Tibial artery (tissue), 4 donors: ENCODE results near the gene RPS2.
"Not testable (repeated sequence)": the region's sequence is repeated elsewhere in the genome, so short reads cannot be mapped to it uniquely, and the experiment has no call there.

Source experiments
- DNase-seq, 2 donors: peaks; one replicate each; pipeline ENCODE4 v3.0.0-alpha.2; 2019
- H3K27ac ChIP-seq, 2 donors: fragments of 200-600 bp; sonication (generic) in 1 of 2; 1 replicate in 1 of 2; 2 replicates in 1 of 2; pipeline ENCODE4 v1.5.1; 2018 to 2019; ENCODE audit warnings: mild to moderate bottlenecking in 1 of 2
- H3K27me3 ChIP-seq, 2 donors: fragments of 200-600 bp; sonication (generic) in 1 of 2; one replicate each; pipeline versions ENCODE4 v1.5.1 to v1.6.0; 2016 to 2019
- H3K36me3 ChIP-seq, 3 donors: fragments of 200-600 bp; sonication (generic) in 2 of 3; one replicate each; pipeline ENCODE4 v1.5.1; 2016 to 2019; ENCODE audit warnings: mild to moderate bottlenecking in 2 of 3
- H3K4me1 ChIP-seq, 4 donors: fragments of 200-600 bp; sonication (generic) in 2 of 4; 1 replicate in 3 of 4; 2 replicates in 1 of 4; pipeline ENCODE4 v1.5.1; 2016 to 2019
- H3K4me3 ChIP-seq, 2 donors: fragments of 200-600 bp; sonication (generic) in 1 of 2; 1 replicate in 1 of 2; 2 replicates in 1 of 2; pipeline ENCODE4 v1.5.1; 2018 to 2019; ENCODE audit warnings: mild to moderate bottlenecking in 2 of 2
- H3K9me3 ChIP-seq, 3 donors: fragments of 200-600 bp; sonication (generic) in 1 of 3; one replicate each; pipeline ENCODE4 v1.5.1; 2016 to 2019
- intact Hi-C: fragments of 100-400 bp; cut with DNase I; formaldehyde crosslinking; loops from one replicate; pipeline ENCODE4 v1.15.0; 2023; ENCODE audit warnings: low total_unique reads
- TF ChIP-seq, protein P1 (sequence below), 2 experiments: fragments of 200-600 bp in 1 of 2; fragments of 450-650 bp in 1 of 2; IDR thresholded peaks; one replicate each; pipeline ENCODE4 v1.5.1; 2017 to 2019; ENCODE audit warnings: antibody characterized with exemption in 2 of 2, mild to moderate bottlenecking in 1 of 2, moderate library complexity in 1 of 2

RPS2 gene

DNA sequence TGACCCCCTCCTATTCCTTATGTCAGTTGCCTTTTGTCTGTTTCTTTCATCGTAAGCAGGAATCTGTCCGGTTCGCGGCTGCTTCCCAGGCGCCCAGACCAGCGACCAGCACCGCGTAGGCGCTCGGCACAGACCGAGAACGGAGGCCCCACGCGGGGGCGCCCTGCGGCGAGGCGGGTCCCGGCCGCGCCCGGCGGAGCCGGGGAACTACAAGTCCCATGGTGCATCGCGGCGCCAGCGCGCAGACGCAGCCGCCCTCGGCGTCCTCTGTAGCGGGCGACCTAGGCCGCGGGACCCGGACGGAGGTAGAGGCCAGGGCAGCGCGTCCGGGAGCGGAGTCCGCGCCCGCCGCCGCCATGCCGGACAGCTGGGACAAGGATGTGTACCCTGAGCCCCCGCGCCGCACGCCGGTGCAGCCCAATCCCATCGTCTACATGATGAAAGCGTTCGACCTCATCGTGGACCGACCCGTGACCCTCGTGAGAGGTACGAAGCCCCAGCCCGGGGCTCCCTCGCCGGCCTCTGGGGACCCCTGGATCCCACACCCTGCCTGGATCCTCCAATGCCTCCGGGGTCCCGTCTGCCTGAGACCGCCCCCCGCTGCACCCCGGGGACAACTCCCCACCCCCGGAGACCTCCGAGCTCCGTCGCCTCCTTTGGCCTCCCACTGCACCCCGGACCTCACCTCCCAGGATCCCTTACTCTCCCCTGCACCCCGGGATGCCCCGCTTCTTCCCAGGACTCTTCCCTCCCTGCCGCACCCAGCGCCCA lies 5.2 kb downstream of the RPS2 start, which contains the start of gene NDUFB10:
TSS of gene NDUFB10 (plus strand) at position 270 of the 771 bp plus-strand sequence. CDS start at position 357, 87 bp downstream.
- DNase-seq: peak; percentile 89 to 95

DNA sequence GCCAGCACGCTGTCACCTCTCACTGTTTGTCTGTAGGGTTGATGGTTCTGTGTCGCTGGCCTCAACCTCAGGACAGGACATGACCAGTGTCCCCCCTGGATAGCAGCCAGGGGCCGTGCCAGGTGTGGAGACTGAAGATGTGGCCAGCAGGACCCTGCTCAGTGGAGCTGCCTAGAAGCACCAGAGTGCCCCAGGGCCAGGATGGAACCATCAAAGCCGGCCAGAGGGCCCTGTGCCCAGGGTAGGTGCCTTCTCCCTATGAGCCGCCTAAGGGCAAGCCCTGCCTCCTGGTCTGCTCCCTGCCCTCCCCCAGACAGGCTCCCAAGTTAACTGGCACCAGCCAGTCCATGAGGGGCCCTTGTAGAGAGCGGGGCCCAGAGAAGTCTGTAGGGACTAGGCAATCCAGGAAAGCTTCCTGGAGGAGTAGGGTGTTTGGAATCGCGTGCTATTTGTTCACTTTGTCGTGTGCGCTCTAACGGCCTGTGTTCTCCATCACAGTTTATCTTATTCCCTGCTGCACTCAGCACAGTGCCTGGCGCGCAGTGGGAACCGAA lies 5.8 kb downstream of the RPS2 start:
- H3K27ac ChIP-seq: peak overlapping the region; percentile 85 to 92

More for the DNA sequence above, 5.2 kb downstream of the RPS2 start, which contains the start of gene NDUFB10:
- Histone ChIP-seq H3K4me1 (peaks cover 0 to 32% (median 21%) of the 10 kb centered on the region in 4 donors), H3K4me3 (peak within 1 kb of the TSS; percentile 80 to 83), H3K9me3 (no peaks in the 10 kb centered on the region), H3K27me3 (peaks cover 0 to 5% of the 10 kb centered on the region in 2 donors), H3K27ac (peak within 1 kb of the TSS; percentile 85 to 92), H3K36me3 (peaks cover 28 to 34% (median 32%) of the 10 kb centered on the region in 3 donors)
- intact Hi-C loops: no loop called here
- TF ChIP-seq, protein P1, sequence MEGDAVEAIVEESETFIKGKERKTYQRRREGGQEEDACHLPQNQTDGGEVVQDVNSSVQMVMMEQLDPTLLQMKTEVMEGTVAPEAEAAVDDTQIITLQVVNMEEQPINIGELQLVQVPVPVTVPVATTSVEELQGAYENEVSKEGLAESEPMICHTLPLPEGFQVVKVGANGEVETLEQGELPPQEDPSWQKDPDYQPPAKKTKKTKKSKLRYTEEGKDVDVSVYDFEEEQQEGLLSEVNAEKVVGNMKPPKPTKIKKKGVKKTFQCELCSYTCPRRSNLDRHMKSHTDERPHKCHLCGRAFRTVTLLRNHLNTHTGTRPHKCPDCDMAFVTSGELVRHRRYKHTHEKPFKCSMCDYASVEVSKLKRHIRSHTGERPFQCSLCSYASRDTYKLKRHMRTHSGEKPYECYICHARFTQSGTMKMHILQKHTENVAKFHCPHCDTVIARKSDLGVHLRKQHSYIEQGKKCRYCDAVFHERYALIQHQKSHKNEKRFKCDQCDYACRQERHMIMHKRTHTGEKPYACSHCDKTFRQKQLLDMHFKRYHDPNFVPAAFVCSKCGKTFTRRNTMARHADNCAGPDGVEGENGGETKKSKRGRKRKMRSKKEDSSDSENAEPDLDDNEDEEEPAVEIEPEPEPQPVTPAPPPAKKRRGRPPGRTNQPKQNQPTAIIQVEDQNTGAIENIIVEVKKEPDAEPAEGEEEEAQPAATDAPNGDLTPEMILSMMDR (IDR thresholded peaks at IDR 0.05): peak; percentile 51 to 60

DNA sequence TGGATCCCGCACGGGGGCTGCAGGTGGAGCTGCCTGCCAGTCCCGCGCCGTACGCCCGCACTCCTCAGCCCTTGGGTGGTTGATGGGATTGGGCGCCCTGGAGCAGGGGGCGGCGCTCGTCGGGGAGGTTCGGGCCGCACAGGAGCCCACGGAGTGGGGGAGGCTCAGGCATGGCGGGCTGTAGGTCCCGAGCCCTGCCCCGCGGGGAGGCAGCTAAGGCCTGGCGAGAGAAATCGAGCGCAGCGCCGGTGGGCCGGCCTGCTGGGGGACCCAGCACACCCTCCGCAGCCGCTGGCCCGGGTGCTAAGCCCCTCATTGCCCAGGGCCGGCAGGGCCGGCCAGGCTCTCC lies 6.5 kb downstream of the RPS2 start:
- H3K9me3 ChIP-seq, H3K4me3 ChIP-seq, DNase-seq, H3K27ac ChIP-seq, intact Hi-C loops: not testable (repeated sequence)
- Histone ChIP-seq H3K27me3 (peaks cover 0 to 11% of the 10 kb centered on the region in 2 donors), H3K36me3 (peaks cover 21 to 26% (median 24%) of the 10 kb centered on the region in 3 donors), H3K4me1 (peaks cover 0 to 20% (median 16%) of the 10 kb centered on the region in 4 donors)

More for the DNA sequence above, 5.8 kb downstream of the RPS2 start:
- intact Hi-C loops: no loop called here
- H3K9me3 ChIP-seq: no peaks in the 10 kb centered on the region
- peaks cover 0 to 27% (median 18%) of the 10 kb centered on the region in 4 donors for H3K4me1 ChIP-seq
- TF ChIP-seq, protein P1 (IDR thresholded peaks at IDR 0.05): no peak
- peak overlapping the region; percentile 80 to 83 for H3K4me3 ChIP-seq
- peaks cover 28 to 32% (median 31%) of the 10 kb centered on the region in 3 donors for H3K36me3 ChIP-seq
- no peak for DNase-seq
- H3K27me3 ChIP-seq: peaks cover 0 to 11% of the 10 kb centered on the region in 2 donors

- intact Hi-C loops, H3K27ac ChIP-seq, H3K4me3 ChIP-seq, DNase-seq, H3K9me3 ChIP-seq: not testable (repeated sequence)
- Histone ChIP-seq H3K36me3 (peaks cover 16 to 21% (median 19%) of the 10 kb centered on the region in 3 donors), H3K27me3 (peaks cover 0 to 11% of the 10 kb centered on the region in 2 donors), H3K4me1 (peaks cover 0 to 20% (median 16%) of the 10 kb centered on the region in 4 donors)
Observed at GRCh38 chr16:1957434-1958142, 7.0 kb downstream of the RPS2 start.

- intact Hi-C loops: no loop called here
- peaks cover 0 to 11% of the 10 kb centered on the region in 2 donors for H3K27me3 ChIP-seq
- H3K9me3 ChIP-seq: no peaks in the 10 kb centered on the region
- TF ChIP-seq, protein P1 (IDR thresholded peaks at IDR 0.05): no peak
- no peak for DNase-seq
- no peaks in the 10 kb centered on the region for H3K36me3 ChIP-seq
- H3K4me1 ChIP-seq: peaks cover 0 to 7% (median 2%) of the 10 kb centered on the region in 4 donors
- no peak overlapping the region for H3K27ac ChIP-seq
- H3K4me3 ChIP-seq: no peak overlapping the region
Observed at GRCh38 chr16:1953734-1954133, 10.9 kb downstream of the RPS2 start.

DNA sequence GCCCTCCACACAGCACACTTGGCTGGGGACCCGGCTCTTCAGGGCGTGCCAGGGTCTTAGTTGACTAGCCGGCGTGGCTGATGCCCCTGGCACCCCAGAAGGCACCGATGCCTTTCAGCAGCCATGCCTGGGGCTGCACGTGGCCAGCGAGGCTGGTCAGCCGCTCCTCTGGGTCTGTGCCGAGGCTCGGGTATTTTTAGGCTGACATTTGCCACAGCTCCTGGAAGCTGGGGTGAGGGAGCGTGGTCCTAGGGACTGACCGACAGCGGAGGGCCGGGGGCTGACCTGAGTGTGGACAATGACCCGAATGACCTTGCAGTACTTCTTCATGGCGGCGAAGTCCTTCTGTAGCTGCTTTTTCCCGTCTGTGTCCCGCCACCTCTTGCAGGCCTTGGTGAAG lies 14.1 kb downstream of the RPS2 start:
- Histone ChIP-seq H3K36me3 (no peaks in the 10 kb centered on the region), H3K9me3 (no peaks in the 10 kb centered on the region), H3K27me3 (peaks cover 0 to 11% of the 10 kb centered on the region in 2 donors), H3K27ac (no peak overlapping the region), H3K4me1 (peaks cover 0 to 7% (median 1%) of the 10 kb centered on the region in 4 donors), H3K4me3 (no peak overlapping the region)
- TF ChIP-seq, protein P1 (IDR thresholded peaks at IDR 0.05): no peak
- intact Hi-C loops: no loop called here
- peak in 1 of 2 donors; percentile 60 for DNase-seq
